ENCODE results near the gene MINDY2.
"Not testable (repeated sequence)": the region's sequence is repeated elsewhere in the genome, so short reads cannot be mapped to it uniquely, and the experiment has no call there.

MINDY2 gene

DNA sequence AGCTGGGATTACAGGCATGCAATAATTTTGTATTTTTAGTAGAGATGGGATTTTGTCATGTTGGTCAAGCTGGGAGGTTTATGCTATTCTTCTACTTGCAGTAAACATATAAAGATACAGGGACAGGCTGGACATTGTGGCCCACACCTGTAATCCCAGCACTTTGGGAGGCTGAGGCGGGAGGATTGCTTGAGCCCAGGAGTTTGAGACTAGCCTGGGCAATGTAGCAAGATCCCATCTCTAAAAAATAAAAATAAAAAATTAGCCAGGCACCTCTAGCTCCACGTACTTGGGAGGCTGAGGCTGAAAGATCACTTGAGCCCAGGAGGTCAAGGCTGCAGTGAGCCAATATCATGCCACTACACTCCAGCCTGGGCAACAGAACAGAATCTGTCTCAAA is 52.2 kb downstream of the MINDY2 start:
- H3K9me3 Mint-ChIP-seq; H3K4me3 Mint-ChIP-seq; H3K27ac Mint-ChIP-seq; DNase-seq (ENCODE audit: low spot score in 2 of 2); H3K4me1 Mint-ChIP-seq; H3K27me3 Mint-ChIP-seq; ATAC-seq (ENCODE audit: low read depth): not testable (repeated sequence)
- H3K36me3 Mint-ChIP-seq, result peaks cover 12% of the 10 kb centered on the region

DNA sequence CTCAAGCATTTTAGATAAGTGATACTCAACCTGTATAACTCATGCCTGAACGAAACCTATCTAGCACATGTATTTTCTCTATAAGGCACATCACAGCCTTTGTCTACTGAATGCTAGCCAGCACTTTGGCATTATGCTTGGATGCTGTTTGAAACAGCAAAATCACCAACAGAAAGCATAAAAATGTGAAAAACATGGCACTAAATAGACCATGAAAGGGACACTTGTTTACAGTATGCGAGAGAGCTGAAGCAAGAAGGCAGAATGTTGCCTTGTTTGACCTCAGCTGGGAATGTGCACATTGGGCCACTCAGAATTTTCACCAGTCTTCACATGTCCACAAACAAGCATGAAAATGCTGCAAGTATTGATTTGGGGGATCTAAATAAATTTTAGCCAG is 59.5 kb downstream of the MINDY2 start:
- H3K4me1 Mint-ChIP-seq, result peaks cover 23% of the 10 kb centered on the region
- no peak overlapping the region for H3K27ac Mint-ChIP-seq

DNA sequence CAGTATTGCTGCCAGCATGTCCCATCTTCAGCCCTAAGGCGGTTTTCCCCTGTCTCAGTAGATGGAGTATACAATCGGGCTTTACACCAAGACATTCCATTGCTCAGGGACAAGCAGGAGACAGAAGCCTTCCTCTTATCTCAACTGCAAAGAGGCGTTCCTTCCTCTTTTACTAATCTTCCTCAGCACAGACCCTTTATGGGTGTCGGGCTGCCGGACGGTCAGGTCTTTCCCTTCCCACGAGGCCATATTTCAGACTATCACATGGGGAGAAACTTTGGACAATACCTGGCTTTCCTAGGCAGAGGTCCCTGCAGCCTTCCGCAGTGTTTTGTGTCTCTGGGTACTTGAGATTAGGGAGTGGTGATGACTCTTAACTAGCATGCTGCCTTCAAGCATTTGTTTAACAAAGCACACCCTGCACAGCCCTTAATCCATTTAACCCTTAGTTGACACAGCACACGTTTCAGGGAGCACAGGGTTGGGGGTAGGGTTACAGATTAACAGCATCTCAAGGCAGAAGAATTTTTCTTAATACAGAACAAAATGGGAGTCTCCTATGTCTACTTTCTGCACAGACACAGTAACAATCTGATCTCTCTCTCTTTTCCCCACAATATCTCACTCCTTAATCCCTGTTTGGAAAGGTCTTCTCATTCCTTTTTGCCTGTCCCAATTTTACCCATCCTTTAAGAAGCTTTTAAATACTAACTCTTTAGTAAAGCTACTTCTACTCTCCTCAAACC is 62.8 kb downstream of the MINDY2 start:
- DNase-seq (ENCODE audit: low spot score in 2 of 2); H3K27ac Mint-ChIP-seq; H3K9me3 Mint-ChIP-seq; H3K27me3 Mint-ChIP-seq; ATAC-seq (ENCODE audit: low read depth): not testable (repeated sequence)
- peak overlapping the region; percentile 68 for H3K4me3 Mint-ChIP-seq
- H3K36me3 Mint-ChIP-seq, result peaks cover 13% of the 10 kb centered on the region
- H3K4me1 Mint-ChIP-seq, result peaks cover 18% of the 10 kb centered on the region

More for the DNA sequence above, 59.5 kb downstream of the MINDY2 start:
- Mint-ChIP-seq H3K36me3 (peaks cover 18% of the 10 kb centered on the region), H3K9me3 (no peaks in the 10 kb centered on the region), H3K27me3 (no peaks in the 10 kb centered on the region), H3K4me3 (no peak overlapping the region)
- no peak for ATAC-seq (ENCODE audit: low read depth)
- no peak for DNase-seq (ENCODE audit: low spot score in 2 of 2)

DNA sequence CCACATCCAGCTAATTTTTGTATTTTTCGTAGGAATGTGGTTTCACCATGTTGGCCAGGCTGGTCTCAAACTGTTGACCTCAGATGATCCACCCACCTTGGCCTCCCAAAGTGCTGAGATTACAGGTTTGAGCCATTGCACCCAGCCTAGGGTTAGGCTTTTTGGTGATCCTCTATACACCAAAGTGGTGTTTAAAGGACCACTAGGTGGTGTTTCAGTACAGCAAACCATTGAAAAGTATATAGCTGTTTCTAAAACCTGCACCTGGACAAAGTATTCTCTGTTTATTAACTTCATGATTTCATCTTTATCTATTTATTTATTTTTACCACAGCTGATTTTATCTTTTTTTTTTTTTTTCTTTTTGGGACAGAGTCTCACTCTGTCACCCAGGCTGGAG is 68.4 kb downstream of the MINDY2 start:
- Mint-ChIP-seq H3K36me3 (peaks cover 5% of the 10 kb centered on the region), H3K4me1 (peaks cover 4% of the 10 kb centered on the region), H3K4me3 (no peak overlapping the region), H3K27ac (no peak overlapping the region), H3K27me3 (no peaks in the 10 kb centered on the region), H3K9me3 (no peaks in the 10 kb centered on the region)
- DNase-seq (ENCODE audit: low spot score in 2 of 2), result no peak
- no peak for ATAC-seq (ENCODE audit: low read depth)

- H3K36me3 Mint-ChIP-seq, result peaks cover 5% of the 10 kb centered on the region
- H3K4me1 Mint-ChIP-seq, result peaks cover 4% of the 10 kb centered on the region
- H3K27ac Mint-ChIP-seq, result no peak overlapping the region
- no peak for DNase-seq (ENCODE audit: low spot score in 2 of 2)
- no peak for ATAC-seq (ENCODE audit: low read depth)
- H3K27me3 Mint-ChIP-seq, result no peaks in the 10 kb centered on the region
- no peaks in the 10 kb centered on the region for H3K9me3 Mint-ChIP-seq
- H3K4me3 Mint-ChIP-seq, result no peak overlapping the region
Observed at GRCh38 chr15:58840048-58840447, 68.9 kb downstream of the MINDY2 start.

GRCh38 chr15:58842713-58843396 is 71.8 kb downstream of the MINDY2 start:
- peaks cover 4% of the 10 kb centered on the region for H3K4me1 Mint-ChIP-seq
- H3K27ac Mint-ChIP-seq, result no peak overlapping the region
- DNase-seq (ENCODE audit: low spot score in 2 of 2) (no peak), ATAC-seq (ENCODE audit: low read depth) (no peak)
- peaks cover 17% of the 10 kb centered on the region for H3K36me3 Mint-ChIP-seq
- H3K9me3 Mint-ChIP-seq, result no peaks in the 10 kb centered on the region
- no peaks in the 10 kb centered on the region for H3K27me3 Mint-ChIP-seq
- no peak overlapping the region for H3K4me3 Mint-ChIP-seq

- H3K4me1 Mint-ChIP-seq; H3K27ac Mint-ChIP-seq; DNase-seq (ENCODE audit: low spot score in 2 of 2); H3K4me3 Mint-ChIP-seq; ATAC-seq (ENCODE audit: low read depth); H3K9me3 Mint-ChIP-seq; H3K27me3 Mint-ChIP-seq: not testable (repeated sequence)
- H3K36me3 Mint-ChIP-seq, result peaks cover 22% of the 10 kb centered on the region
Observed at GRCh38 chr15:58851205-58851604, 80.1 kb downstream of the MINDY2 start.

DNA sequence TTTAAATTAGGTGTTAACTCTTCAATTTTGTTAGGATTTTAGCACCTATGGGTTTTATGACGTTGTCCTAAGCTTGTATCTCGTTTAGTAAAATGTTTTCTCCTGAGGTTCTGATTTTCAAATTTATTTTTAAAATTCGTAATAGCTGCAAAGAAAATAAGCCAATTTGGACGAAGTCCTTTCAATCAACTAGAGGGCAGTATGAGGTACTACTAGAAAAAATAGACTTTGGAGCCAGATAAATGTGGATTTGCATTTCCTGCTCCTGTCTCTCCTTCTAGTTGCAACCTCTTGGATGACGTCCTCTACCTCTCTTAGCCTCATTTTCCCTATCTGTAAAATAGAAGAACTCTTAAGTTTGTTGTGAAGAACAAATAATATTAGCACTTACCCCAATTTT is 81.2 kb downstream of the MINDY2 start:
- Mint-ChIP-seq H3K27ac (no peak overlapping the region), H3K36me3 (peaks cover 21% of the 10 kb centered on the region), H3K9me3 (no peaks in the 10 kb centered on the region), H3K4me1 (no peaks in the 10 kb centered on the region), H3K27me3 (no peaks in the 10 kb centered on the region), H3K4me3 (no peak overlapping the region)
- no peak for DNase-seq (ENCODE audit: low spot score in 2 of 2)
- ATAC-seq (ENCODE audit: low read depth), result no peak

DNA sequence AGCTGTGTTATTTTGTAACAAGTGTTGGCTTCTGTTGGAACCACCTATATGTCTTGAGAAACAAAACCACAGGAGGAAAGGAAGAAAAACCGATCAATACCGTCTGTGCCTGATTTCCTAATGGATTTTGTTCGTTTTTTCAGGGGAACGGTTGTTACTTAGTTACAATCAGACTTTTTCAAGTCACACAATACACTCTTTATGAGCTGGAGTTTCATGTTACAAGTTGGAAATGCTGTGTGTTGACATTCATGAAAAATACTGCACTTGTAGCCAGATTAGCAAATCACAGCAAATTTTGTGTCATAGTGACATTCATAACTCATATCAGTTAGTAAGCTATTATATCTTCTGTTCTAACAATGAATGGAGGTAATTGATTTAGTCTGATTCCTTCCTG is 83.5 kb downstream of the MINDY2 start:
- no peak overlapping the region for H3K4me3 Mint-ChIP-seq

DNA sequence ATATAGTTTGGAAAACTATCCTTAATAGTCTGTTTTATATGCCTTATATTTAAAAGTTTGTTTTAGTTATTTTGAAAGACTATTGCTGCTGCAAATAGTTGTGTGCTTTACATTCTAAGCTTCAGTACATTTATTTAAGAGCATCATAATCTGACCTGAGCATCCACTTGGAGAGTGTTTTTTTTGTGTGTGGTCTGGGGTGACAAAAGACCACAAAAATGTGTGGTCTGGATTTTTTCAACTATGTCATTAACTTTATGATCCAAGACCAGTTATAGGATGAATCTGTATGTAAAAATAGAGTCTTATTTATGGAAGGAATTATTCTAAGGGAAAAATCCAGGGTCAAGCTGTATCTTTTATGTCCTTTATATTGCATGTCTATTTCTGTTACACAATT is 85.0 kb downstream of the MINDY2 start:
- DNase-seq (ENCODE audit: low spot score in 2 of 2) (no peak), ATAC-seq (ENCODE audit: low read depth) (no peak)
- Mint-ChIP-seq H3K9me3 (no peaks in the 10 kb centered on the region), H3K4me3 (no peak overlapping the region), H3K4me1 (no peaks in the 10 kb centered on the region), H3K27me3 (no peaks in the 10 kb centered on the region), H3K27ac (no peak overlapping the region), H3K36me3 (peaks cover 12% of the 10 kb centered on the region)

More for the DNA sequence above, 83.5 kb downstream of the MINDY2 start:
- Mint-ChIP-seq H3K27ac (no peak overlapping the region), H3K27me3 (no peaks in the 10 kb centered on the region), H3K9me3 (no peaks in the 10 kb centered on the region), H3K36me3 (peaks cover 12% of the 10 kb centered on the region), H3K4me1 (no peaks in the 10 kb centered on the region)
- ATAC-seq (ENCODE audit: low read depth) (no peak), DNase-seq (ENCODE audit: low spot score in 2 of 2) (no peak)

DNA sequence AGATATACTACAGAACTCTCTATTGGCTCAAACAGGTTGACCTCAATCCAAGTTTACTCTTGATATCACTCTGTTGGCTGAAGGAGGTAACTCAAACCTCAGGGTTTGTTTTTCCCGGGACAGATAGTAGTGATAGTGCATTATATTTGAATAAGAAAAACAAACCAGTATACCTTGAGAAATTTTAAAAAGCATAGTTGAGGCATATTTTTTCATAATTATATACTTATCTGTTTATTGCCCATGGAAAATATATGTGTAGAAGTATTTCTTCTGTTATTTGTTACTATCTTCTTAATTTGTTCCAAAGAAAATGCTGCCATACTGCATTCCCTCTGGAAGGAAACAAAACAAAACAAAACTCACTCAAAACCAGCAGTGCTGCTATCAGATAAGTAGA is 85.5 kb downstream of the MINDY2 start:
- H3K36me3 Mint-ChIP-seq, result peaks cover 12% of the 10 kb centered on the region
- H3K9me3 Mint-ChIP-seq; H3K4me1 Mint-ChIP-seq; H3K4me3 Mint-ChIP-seq; H3K27ac Mint-ChIP-seq; ATAC-seq (ENCODE audit: low read depth); DNase-seq (ENCODE audit: low spot score in 2 of 2); H3K27me3 Mint-ChIP-seq: not testable (repeated sequence)

DNA sequence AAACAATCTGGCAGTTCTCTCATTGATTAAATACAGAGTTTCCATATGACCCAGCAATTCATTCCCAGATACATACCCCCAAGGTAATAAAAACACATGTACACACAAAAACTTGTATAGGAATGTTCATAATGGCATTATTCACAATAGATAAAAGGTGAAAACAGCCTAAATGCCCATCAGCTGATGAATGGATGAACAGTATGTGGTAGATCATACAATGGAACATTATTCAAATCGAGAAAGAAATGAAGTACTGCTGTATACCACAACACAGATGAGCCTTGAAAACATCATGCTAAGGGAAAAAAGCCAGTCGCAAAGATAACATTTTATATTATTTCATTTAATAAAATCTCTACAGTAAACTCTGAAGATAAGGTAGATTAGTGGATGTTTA is 91.2 kb downstream of the MINDY2 start:
- H3K27me3 Mint-ChIP-seq, result peaks cover 6% of the 10 kb centered on the region
- DNase-seq (ENCODE audit: low spot score in 2 of 2) (no peak), ATAC-seq (ENCODE audit: low read depth) (no peak)
- no peaks in the 10 kb centered on the region for H3K36me3 Mint-ChIP-seq
- H3K4me3 Mint-ChIP-seq, result no peak overlapping the region
- no peak overlapping the region for H3K27ac Mint-ChIP-seq
- H3K4me1 Mint-ChIP-seq, result peaks cover 10% of the 10 kb centered on the region
- H3K9me3 Mint-ChIP-seq, result no peaks in the 10 kb centered on the region

- Mint-ChIP-seq H3K27ac (no peak overlapping the region), H3K4me1 (peaks cover 10% of the 10 kb centered on the region), H3K9me3 (no peaks in the 10 kb centered on the region), H3K36me3 (no peaks in the 10 kb centered on the region), H3K4me3 (peak overlapping the region; percentile 47), H3K27me3 (peaks cover 6% of the 10 kb centered on the region)
- DNase-seq (ENCODE audit: low spot score in 2 of 2) (no peak), ATAC-seq (ENCODE audit: low read depth) (peak; percentile 57)
Observed at GRCh38 chr15:58864602-58865424, 93.7 kb downstream of the MINDY2 start.

- H3K4me3 Mint-ChIP-seq, result peak overlapping the region; percentile 34
Observed at GRCh38 chr15:58865425-58865880, 94.4 kb downstream of the MINDY2 start.

More at GRCh38 chr15:58865425-58865880, 94.4 kb downstream of the MINDY2 start:
- no peaks in the 10 kb centered on the region for H3K36me3 Mint-ChIP-seq
- ATAC-seq (ENCODE audit: low read depth), result no peak
- no peak for DNase-seq (ENCODE audit: low spot score in 2 of 2)
- no peak overlapping the region for H3K27ac Mint-ChIP-seq
- peaks cover 10% of the 10 kb centered on the region for H3K4me1 Mint-ChIP-seq
- peaks cover 6% of the 10 kb centered on the region for H3K27me3 Mint-ChIP-seq
- H3K9me3 Mint-ChIP-seq, result no peaks in the 10 kb centered on the region

Measured in memory B cell (primary cell).